NCI-H1694 (cell line): ENCODE measurements around the gene SLC25A29.
A peak's percentile ranks its signal among the peaks of the same experiment; 100 is the strongest.
"Not testable (repeated sequence)": the region's sequence is repeated elsewhere in the genome, so short reads cannot be mapped to it uniquely, and the experiment has no call there.

Experiments used
- DNase-seq: peaks from one replicate; lab custom pipeline; 2025; lab: John Stamatoyannopoulos, UW

The SLC25A29 gene

GRCh38 chr14:100306101-100306997, at the start of gene SLC25A29:
SLC25A29 (minus strand) TSS chr14:100306444; CDS start chr14:100306232, 212 bp downstream.
- peak; percentile 83 for DNase-seq

GRCh38 chr14:100350986-100351385, 44.7 kb upstream of the SLC25A29 start:
- DNase-seq: no peak

- no peak for DNase-seq
Measured at GRCh38 chr14:100350276-100350926, 44.2 kb upstream of the SLC25A29 start.

- no peak for DNase-seq
Measured at GRCh38 chr14:100348784-100349685, 42.8 kb upstream of the SLC25A29 start.

- DNase-seq: no peak
Measured at GRCh38 chr14:100348253-100348729, 42.0 kb upstream of the SLC25A29 start.

GRCh38 chr14:100346306-100347091, 40.3 kb upstream of the SLC25A29 start:
- no peak for DNase-seq

GRCh38 chr14:100345711-100346110, 39.5 kb upstream of the SLC25A29 start:
- DNase-seq: no peak

- DNase-seq: not testable (repeated sequence)
Measured at GRCh38 chr14:100344657-100345056, 38.4 kb upstream of the SLC25A29 start.

GRCh38 chr14:100342826-100343225, 36.6 kb upstream of the SLC25A29 start:
- not testable (repeated sequence) for DNase-seq

GRCh38 chr14:100342195-100342594, 36.0 kb upstream of the SLC25A29 start:
- DNase-seq: no peak

GRCh38 chr14:100341301-100342031, 35.2 kb upstream of the SLC25A29 start:
- DNase-seq: no peak

- no peak for DNase-seq
Measured at GRCh38 chr14:100340423-100340813, 34.2 kb upstream of the SLC25A29 start.

- no peak for DNase-seq
Measured at GRCh38 chr14:100339766-100340422, 33.6 kb upstream of the SLC25A29 start.

GRCh38 chr14:100336618-100337530, 30.6 kb upstream of the SLC25A29 start:
- DNase-seq: no peak

GRCh38 chr14:100334904-100335303, 28.7 kb upstream of the SLC25A29 start:
- DNase-seq: no peak

GRCh38 chr14:100333827-100334226, 27.6 kb upstream of the SLC25A29 start:
- DNase-seq: no peak

GRCh38 chr14:100333311-100333710, 27.1 kb upstream of the SLC25A29 start:
- no peak for DNase-seq

GRCh38 chr14:100332797-100333196, 26.6 kb upstream of the SLC25A29 start:
- no peak for DNase-seq
